ENCODE results near the gene SERTAD2.

Gene SERTAD2, protein sequence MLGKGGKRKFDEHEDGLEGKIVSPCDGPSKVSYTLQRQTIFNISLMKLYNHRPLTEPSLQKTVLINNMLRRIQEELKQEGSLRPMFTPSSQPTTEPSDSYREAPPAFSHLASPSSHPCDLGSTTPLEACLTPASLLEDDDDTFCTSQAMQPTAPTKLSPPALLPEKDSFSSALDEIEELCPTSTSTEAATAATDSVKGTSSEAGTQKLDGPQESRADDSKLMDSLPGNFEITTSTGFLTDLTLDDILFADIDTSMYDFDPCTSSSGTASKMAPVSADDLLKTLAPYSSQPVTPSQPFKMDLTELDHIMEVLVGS

GRCh38 chr2:64653109-64654062 lies at the start of gene SERTAD2:
Gene SERTAD2 (minus strand): TSS chr2:64653913. CDS start chr2:64636871, 17,042 bp downstream.
- DNase-seq, result peak; percentile 86

GRCh38 chr2:64700133-64700809 lies 46.6 kb upstream of the SERTAD2 start:
- DNase-seq, result peak; percentile 84

- DNase-seq, result peak; percentile 69
Measured at GRCh38 chr2:64699712-64700111, 46.0 kb upstream of the SERTAD2 start.

DNA sequence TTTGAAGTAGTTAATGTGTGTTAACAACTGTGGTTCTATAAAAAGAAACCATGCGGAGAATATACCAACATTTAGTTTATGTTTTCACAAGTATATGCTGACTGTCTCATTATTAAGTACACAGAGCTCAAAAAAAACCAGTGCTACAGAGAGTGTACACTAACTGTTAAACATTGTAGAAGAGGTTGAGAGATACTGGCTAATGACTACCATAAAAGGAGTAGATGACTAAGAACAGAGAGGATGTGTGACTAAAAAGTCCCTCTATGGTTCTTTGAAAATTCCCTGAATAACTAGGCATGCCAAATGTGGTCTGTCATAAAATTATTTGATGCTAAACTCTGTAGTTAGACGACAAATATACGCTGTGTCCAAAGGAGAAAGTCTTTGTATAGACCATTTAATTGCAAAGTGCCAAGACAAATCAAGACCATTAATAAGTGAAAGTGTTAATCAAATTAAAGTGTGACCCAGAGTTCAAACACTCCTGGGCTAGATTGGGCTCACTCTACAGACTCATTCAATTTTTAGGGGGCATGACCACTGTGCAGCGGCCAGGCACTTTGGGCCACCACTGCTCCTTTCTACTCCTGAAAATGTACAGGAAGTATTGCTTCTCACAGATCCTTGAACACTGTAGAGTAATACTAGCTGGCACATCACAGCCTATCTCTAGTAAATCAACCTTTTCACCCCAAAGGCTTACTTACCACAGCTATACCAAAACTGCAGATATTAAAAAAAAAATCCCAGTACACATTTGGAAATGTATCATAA lies 45.1 kb upstream of the SERTAD2 start:
- peak; percentile 85 for DNase-seq

DNA sequence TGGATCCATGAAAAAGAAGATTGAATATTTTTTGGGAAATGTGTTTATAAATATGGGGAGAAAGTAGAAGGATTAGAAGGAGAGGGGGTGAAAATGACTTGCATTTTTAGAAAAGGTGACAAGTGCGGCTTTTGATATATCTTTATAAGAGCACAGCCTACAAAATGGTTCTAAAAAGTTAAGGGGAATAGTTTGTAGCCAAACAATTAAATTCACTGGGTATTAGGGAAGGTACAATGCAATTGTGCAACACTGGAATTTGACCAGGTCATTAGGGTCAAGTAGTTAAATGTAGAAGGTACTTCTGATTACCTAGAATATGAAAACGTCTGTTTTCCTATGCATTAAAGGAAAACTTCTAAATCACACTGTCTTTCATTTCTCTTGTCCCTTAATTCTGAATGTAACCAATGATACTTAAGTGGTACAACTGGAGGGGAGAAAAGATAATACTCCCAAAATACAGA lies 44.5 kb upstream of the SERTAD2 start:
- DNase-seq, result no peak

GRCh38 chr2:64697297-64698176 lies 43.8 kb upstream of the SERTAD2 start:
- no peak for DNase-seq

GRCh38 chr2:64696636-64697035 lies 42.9 kb upstream of the SERTAD2 start:
- DNase-seq, result no peak

GRCh38 chr2:64695721-64696261 lies 42.1 kb upstream of the SERTAD2 start:
- DNase-seq, result no peak

DNA sequence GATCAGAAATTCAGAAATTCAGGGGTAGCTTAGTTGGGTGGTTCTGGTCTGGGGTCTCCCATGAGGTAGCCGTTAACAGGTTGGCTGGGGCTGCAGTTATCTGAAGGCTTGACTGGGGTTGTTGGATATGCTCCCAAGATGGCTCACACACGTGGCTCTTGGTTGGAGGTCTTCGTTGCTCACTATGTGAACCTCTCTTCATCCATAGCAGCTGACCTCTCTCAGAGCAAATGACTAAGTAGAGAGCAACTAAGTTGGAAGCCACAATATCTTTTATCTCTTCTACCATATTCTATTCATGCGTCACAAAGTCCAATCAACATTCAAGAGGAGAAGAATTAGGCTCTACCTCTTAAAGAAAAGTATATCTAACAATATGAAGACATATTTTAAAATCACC lies 38.7 kb upstream of the SERTAD2 start:
- DNase-seq, result no peak

DNA sequence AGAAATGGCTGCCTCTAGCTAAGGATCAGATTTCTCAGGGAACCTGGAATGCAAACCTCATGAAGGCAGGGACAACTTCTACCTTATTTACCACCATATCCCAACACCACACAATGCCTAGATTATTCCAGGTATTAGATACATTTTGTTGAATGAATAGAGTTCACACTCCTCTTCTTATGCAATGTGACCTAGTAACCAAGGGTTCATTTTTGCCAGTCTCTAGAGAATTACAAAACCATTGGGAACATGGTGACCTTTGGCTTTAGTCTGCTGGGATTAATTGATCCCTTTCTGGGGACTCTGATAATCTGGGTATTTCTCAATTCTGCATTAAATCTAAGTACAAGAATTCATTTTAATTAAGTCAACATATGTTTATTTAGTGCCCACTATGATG lies 35.2 kb upstream of the SERTAD2 start:
- DNase-seq, result no peak

DNA sequence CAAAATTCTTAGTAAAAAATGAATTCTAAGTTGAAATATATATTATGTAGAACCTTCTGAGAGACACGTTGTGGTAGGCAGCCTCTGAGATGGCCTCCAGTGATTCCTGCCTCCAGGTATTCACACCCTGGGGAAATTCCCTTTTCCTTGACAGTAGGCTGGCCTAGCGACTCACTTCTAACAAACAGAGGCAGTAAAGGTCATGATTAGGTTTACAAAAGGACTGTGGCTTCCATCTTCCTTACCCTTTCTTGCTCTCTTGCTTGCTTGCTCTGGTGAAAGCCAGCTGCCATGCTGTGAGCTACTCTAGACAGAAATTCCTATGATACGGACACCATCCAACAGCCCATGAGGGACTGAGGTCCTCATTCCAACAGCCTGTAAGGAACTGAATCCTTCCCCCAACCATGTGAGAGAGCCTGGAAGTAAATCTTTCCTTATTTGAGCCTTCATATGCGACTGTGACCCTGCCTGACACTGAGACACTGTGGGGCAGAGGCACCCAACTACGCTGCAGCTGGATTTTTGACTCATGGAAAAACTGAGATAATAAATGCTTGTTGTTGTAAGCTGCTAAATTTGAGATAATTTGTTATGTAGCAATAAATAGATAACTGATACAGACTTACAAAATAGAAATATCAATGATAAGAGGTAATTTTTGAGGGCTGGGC lies 32.7 kb upstream of the SERTAD2 start:
- no peak for DNase-seq

- DNase-seq, result no peak
Measured at GRCh38 chr2:64685430-64685829, 31.7 kb upstream of the SERTAD2 start.

- DNase-seq, result no peak
Measured at GRCh38 chr2:64683771-64684510, 30.2 kb upstream of the SERTAD2 start.

DNA sequence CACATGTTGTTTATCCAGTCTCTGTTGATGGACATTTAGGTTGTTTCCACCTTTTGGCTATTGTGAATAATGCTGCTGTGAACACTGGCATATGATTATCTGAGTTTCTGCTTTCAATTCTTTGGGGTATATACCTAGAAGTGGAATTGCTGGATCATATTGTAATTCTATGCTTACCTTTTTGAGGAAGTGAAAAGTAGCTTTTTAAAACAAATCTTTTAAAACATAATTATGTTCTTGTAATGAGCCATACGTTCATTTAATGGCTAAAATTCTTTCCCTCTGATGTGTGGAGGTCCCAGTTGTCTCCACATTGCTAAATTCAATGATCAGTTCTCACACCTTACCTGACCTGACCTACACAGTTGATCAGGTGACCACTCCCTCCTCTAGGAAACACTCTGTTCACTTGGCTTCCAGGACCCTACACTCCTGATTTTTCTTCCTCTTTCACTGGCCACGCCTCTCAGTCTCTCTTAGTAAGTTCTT lies 27.8 kb upstream of the SERTAD2 start:
- no peak for DNase-seq

- DNase-seq, result no peak
Measured at GRCh38 chr2:64679673-64680425, 26.1 kb upstream of the SERTAD2 start.

- DNase-seq, result no peak
Measured at GRCh38 chr2:64678771-64679590, 25.3 kb upstream of the SERTAD2 start.

- no peak for DNase-seq
Measured at GRCh38 chr2:64677530-64677929, 23.8 kb upstream of the SERTAD2 start.

- DNase-seq, result peak; percentile 75
Measured at GRCh38 chr2:64675860-64676259, 22.1 kb upstream of the SERTAD2 start.

Data from activated CD4-positive, alpha-beta T cell treated with anti-CD3 and anti-CD28 coated beads, Interleukin-2, Interleukin-6, amounts not matched to agents 100 ng/mL and 50 ng/mL, durations not matched to agents 16 hours and 8 hours (primary cell).